Pancreas (tissue), 10 donors: ENCODE data around the gene DIP2B. TPM values are rescaled to one million over a fixed set of nuclear protein-coding genes. Genes with fewer than 3 reads are reported as not detected.

Experiments used
- ATAC-seq, 4 donors: fragments of 200-7000 bp; cut with Tn5 transposase; one replicate each; pipeline versions ENCODE4 v1.8.0 to v1.9.1; 2020; ENCODE audit warnings: mild to moderate bottlenecking in 4 of 4, moderate library complexity in 4 of 4
- DNase-seq, 6 donors: peaks; one replicate each; pipeline ENCODE4 v3.0.0-alpha.2; 2020
- FAIRE-seq: peaks from 2 replicates; lab custom pipeline; 2012; peaks lifted over from hg19 to GRCh38; lab: Jason Lieb, UNC
- H3K27ac ChIP-seq, 4 donors: fragments of 200-600 bp; sonication (generic); 1 replicate in 3 of 4; 2 replicates in 1 of 4; pipeline versions ENCODE4 v1.5.0 to v1.8.0; 2020
- H3K27me3 ChIP-seq, 4 donors: fragments of 200-600 bp; one replicate each; pipeline ENCODE4 v1.8.0; 2021
- H3K36me3 ChIP-seq, 3 donors: fragments of 200-600 bp; sonication (generic) in 1 of 3; one replicate each; pipeline versions ENCODE4 v1.5.0 to v1.8.0; 2020 to 2021
- H3K4me1 ChIP-seq, 3 donors: fragments of 200-600 bp; one replicate each; pipeline ENCODE4 v1.8.0; 2021
- H3K4me3 ChIP-seq, 4 donors: fragments of 200-600 bp; sonication (generic) in 2 of 4; one replicate each; pipeline versions ENCODE4 v1.5.0 to v1.8.0; 2020 to 2021
- H3K9me3 ChIP-seq, 4 donors: fragments of 200-600 bp; one replicate each; pipeline ENCODE4 v1.8.0; 2021
- WGBS, 2 donors: extraction: QIAGEN DNeasy Blood & Tissue Kit; methylation state at CpG; one replicate each; pipeline ENCODE4 v1.1.7; 2013; 5-methylcytosine and 5-hydroxymethylcytosine counted together
- intact Hi-C, 3 donors: fragments of 100-400 bp; cut with DNase I; formaldehyde crosslinking; loops; one replicate each; pipeline versions ENCODE4 v1.11.1 to v1.14.2; 2022
- polyA plus RNA-seq, 2 donors: library from polyadenylated mRNA; stranded (reverse); fragments of 200-250 nt; gene quantifications; one replicate each; pipeline ENCODE4 v1.2.3, GENCODE V29; 2013
- total RNA-seq, 6 donors: library from RNA; stranded (reverse); fragmentation: NEBNext Ultra II Directional in 4 of 6; extraction: Animal tissue kit (Norgen Biotek cat#: 25700) in 4 of 6; gene quantifications; one replicate each; pipeline versions ENCODE4 v1.2.1 to v1.2.4, GENCODE V29; 2021 to 2023
- TF ChIP-seq, protein P1 (sequence below), 4 donors: fragments of 200-600 bp; sonication (generic) in 3 of 4; IDR thresholded peaks; one replicate each; pipeline versions ENCODE4 v1.5.0 to v1.8.0; 2021; ENCODE audit warnings: antibody characterized with exemption in 4 of 4
- donor health status: healthy with polysubstance abuse.
- donor health status: DM: no; HTN: no; CAD: no; lungs with moderate emphysema.
- donor health status: DM: no; HTN: no; CAD: no.
- donor health status: control.
- donor health status: control.
- donor health status: Bipolar disorder and iron deficiency.
- donor health status: DM: yes; HTN: yes; CAD: no.
- donor health status: DM: no; HTN: no; CAD: no.
- donor health status: DM: no; HTN: no; CAD: no.
- donor health status: DM: yes; HTN: yes; CAD: no.

The DIP2B gene
- total and polyA plus RNA-seq, 8 donors: 3.2 to 15.9 (median 9.2) TPM

- H3K4me3 ChIP-seq: no peak overlapping the region
- TF ChIP-seq, protein P1, sequence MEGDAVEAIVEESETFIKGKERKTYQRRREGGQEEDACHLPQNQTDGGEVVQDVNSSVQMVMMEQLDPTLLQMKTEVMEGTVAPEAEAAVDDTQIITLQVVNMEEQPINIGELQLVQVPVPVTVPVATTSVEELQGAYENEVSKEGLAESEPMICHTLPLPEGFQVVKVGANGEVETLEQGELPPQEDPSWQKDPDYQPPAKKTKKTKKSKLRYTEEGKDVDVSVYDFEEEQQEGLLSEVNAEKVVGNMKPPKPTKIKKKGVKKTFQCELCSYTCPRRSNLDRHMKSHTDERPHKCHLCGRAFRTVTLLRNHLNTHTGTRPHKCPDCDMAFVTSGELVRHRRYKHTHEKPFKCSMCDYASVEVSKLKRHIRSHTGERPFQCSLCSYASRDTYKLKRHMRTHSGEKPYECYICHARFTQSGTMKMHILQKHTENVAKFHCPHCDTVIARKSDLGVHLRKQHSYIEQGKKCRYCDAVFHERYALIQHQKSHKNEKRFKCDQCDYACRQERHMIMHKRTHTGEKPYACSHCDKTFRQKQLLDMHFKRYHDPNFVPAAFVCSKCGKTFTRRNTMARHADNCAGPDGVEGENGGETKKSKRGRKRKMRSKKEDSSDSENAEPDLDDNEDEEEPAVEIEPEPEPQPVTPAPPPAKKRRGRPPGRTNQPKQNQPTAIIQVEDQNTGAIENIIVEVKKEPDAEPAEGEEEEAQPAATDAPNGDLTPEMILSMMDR (IDR thresholded peaks at IDR 0.05): no peak
- no peak overlapping the region for H3K27ac ChIP-seq
- H3K9me3 ChIP-seq: no peaks in the 10 kb centered on the region
- H3K36me3 ChIP-seq: no peaks in the 10 kb centered on the region
- FAIRE-seq (no peak), ATAC-seq (no peak), DNase-seq (no peak)
- intact Hi-C loops: no loop called here
- no peaks in the 10 kb centered on the region for H3K27me3 ChIP-seq
- H3K4me1 ChIP-seq: peaks cover 6 to 12% (median 7%) of the 10 kb centered on the region in 3 donors
- WGBS, 2 donors: 84 to 89% methylated on average over 7 of the region's 7 CpGs
Observed at GRCh38 chr12:50640321-50640939, 135.6 kb downstream of the DIP2B start.

GRCh38 chr12:50641566-50641965 is 136.8 kb downstream of the DIP2B start:
- no peak for FAIRE-seq
- intact Hi-C loops: no loop called here

GRCh38 chr12:50642035-50642451 is 137.3 kb downstream of the DIP2B start:
- FAIRE-seq: no peak
- peaks cover 5 to 12% (median 6%) of the 10 kb centered on the region in 3 donors for H3K4me1 ChIP-seq
- intact Hi-C loops: no loop called here

More at GRCh38 chr12:50641566-50641965, 136.8 kb downstream of the DIP2B start:
- Histone ChIP-seq H3K4me3 (no peak overlapping the region), H3K4me1 (peaks cover 5 to 12% (median 6%) of the 10 kb centered on the region in 3 donors), H3K36me3 (no peaks in the 10 kb centered on the region), H3K9me3 (no peaks in the 10 kb centered on the region), H3K27ac (no peak overlapping the region), H3K27me3 (no peaks in the 10 kb centered on the region)
- DNase-seq (peak; percentile 28 to 60 (median 50)), ATAC-seq (peak; percentile 73 to 87 (median 82))
- WGBS, 2 donors: 42 to 44% methylated on average over 5 of the region's 5 CpGs
- TF ChIP-seq, protein P1 (IDR thresholded peaks at IDR 0.05): no peak

GRCh38 chr12:50642761-50643160 is 138.0 kb downstream of the DIP2B start:
- no peak for FAIRE-seq

More at GRCh38 chr12:50642035-50642451, 137.3 kb downstream of the DIP2B start:
- WGBS, 2 donors: 35 to 45% methylated on average over 1 of the region's 1 CpG
- ATAC-seq (peak in 2 of 4 donors; percentile 37 to 57), DNase-seq (no peak)
- Histone ChIP-seq H3K9me3 (no peaks in the 10 kb centered on the region), H3K4me3 (no peak overlapping the region), H3K36me3 (no peaks in the 10 kb centered on the region), H3K27me3 (no peaks in the 10 kb centered on the region), H3K27ac (no peak overlapping the region)
- TF ChIP-seq, protein P1 (IDR thresholded peaks at IDR 0.05): no peak

More at GRCh38 chr12:50642761-50643160, 138.0 kb downstream of the DIP2B start:
- TF ChIP-seq, protein P1 (IDR thresholded peaks at IDR 0.05): no peak
- 64 to 65% methylated on average over 5 of the region's 5 CpGs for WGBS, 2 donors
- ATAC-seq (no peak), DNase-seq (no peak)
- no peaks in the 10 kb centered on the region for H3K36me3 ChIP-seq
- intact Hi-C loops: no loop called here
- H3K27ac ChIP-seq: no peak overlapping the region
- no peak overlapping the region for H3K4me3 ChIP-seq
- H3K9me3 ChIP-seq: no peaks in the 10 kb centered on the region
- no peaks in the 10 kb centered on the region for H3K27me3 ChIP-seq
- peaks cover 2 to 6% (median 6%) of the 10 kb centered on the region in 3 donors for H3K4me1 ChIP-seq
